GM19193 (cell line): Measurements from ENCODE around the gene LIPC.

Source experiments
- POLR2A ChIP-seq: IDR thresholded peaks from 4 replicates; pipeline ENCODE4 v1.6.1; 2011; ENCODE audit not compliant: insufficient read depth, insufficient read length; ENCODE audit errors: extremely low read depth

The LIPC gene

DNA sequence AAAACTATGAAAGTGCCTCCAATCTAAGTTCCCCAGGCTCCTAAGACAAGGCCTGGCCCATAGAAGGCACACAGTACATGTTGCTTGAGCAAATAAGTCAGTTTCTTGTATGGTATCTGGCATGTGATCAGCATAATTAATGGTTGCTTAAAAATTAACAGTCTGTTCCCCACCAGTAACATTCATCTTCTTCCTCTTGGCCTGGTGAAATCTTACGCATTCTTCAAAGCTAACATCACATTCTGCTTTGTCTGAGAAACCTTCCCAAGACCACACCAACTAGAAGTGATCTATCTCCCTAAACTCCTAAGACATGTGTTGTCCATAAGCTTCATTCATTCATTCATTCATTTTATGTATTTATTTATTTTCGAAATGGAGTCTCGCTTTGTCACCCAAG is 48.1 kb downstream of the LIPC start:
- no peak for TF ChIP-seq POLR2A

DNA sequence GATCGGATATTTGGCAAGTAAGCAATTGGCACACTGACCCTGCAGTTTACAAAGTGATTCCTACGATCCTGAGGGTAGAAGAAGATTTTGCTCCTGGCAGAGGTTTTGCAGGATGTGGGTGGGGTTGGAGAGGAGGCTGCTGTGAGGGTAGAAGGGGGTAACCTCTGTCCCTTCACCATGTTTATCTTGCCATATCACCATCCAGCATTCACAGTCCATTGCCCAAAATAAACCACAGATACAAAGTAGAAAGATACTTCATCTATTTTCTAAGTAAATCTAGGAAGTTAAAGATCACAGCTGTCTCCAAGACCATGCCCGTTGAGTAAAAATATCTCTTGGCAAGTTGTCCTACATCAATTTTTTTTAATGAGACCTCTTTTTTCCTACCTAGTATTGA is 51.6 kb downstream of the LIPC start:
- no peak for TF ChIP-seq POLR2A

DNA sequence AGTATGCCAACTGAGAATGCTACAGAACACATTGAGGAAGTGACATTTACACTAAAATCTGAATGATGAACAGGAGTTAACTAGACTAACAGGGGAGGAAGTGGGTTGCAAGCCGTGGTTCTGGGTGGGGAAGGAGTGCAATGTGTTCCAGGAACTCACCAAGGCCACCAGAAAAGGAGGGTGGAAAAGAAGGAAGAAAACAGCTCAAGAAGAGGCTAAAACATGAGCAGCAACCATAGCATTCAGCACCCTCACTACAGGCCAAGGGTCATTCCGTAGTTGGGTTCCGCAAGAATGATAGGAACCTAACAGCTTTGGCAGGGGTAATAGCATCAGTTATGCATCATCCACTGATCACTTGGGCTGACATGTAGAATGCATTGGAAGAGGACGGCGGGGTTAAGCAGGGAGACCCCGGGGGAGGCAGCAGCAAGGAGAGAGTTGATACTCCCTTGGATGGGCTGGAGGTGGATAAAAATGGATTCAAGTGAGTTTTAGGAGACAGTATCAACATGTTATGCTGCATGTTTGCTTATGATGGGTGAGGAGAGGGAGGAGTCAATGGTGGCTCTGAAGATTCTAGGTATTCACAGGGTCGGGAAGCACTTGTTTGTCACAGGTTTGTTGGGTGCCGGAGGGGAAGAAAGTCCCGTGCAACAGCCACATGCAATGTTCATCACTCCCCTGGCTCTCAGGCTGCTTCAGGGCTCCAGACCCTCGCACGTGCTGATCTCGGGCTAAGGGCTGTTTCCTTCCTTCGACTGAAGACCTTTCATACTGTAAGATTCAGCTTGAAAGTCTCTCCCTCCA is 53.2 kb downstream of the LIPC start:
- no peak for TF ChIP-seq POLR2A

DNA sequence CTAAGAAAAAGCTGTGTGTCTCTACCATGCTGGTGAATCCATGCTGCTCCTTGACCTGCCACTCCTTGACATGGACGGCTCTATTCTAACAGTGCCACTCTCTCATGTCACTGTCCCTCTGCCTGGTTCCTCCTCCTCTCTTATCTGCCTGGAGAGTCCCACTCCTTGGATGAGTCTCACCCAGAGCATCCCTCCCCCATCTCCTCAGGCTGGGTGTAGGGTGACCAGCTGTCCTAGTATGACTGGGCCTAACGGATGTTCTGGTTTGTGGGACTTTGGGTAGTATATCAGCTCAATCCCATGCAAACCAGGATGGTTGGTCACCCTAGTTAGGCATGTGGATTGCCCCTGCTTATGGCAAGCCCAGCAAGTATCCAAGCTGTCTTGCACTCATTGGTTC is 54.3 kb downstream of the LIPC start:
- no peak for TF ChIP-seq POLR2A

DNA sequence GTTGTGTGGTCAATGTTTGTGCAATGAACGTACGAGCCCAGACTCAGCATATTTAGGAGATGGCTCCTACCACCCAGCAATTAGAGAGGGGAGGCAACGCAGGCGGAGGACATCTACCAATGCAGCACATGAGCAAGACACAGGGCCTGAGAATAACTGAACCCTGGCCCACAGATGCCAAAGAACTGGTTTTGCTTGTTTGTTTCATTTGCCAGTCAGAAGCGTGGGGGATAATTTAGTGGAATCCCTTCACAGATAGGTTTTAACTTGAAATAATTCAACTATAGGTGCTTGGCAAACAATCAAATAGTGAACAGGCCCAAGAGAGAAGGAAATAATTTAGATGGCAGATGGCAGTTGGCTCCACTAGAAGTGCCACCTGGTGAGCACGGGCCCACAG is 54.8 kb downstream of the LIPC start:
- no peak for TF ChIP-seq POLR2A

DNA sequence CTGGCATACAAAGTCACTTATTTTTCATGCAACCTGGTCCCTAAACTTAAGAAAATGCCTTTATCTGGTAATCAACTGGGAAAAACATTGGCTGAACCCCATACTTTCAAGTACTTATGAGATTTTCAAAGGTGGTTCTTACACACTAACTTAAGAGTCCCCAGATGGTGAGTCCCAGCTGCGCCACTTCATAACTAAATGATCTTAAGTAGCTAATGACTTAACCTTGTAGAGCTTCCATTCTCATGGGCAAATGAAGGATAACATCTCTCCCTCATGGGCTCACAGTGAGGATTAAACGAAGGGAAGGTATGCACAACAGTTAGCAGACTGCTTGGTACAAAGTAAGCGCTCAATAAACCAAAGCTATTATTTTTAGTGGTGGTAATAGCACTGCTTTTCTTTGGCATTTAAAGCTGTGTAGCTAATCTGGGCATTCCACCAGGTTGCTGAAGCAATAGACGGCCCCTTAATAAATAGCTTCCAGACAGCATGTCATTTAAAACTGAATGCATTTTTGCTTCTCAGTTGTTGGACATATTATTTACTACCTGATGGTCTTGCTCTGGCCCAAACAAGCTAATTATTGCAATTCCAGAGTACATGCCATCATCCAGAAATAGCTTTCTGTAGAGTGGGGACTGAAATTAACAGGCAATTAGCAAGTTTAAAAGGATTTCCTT is 55.4 kb downstream of the LIPC start:
- no peak for TF ChIP-seq POLR2A

DNA sequence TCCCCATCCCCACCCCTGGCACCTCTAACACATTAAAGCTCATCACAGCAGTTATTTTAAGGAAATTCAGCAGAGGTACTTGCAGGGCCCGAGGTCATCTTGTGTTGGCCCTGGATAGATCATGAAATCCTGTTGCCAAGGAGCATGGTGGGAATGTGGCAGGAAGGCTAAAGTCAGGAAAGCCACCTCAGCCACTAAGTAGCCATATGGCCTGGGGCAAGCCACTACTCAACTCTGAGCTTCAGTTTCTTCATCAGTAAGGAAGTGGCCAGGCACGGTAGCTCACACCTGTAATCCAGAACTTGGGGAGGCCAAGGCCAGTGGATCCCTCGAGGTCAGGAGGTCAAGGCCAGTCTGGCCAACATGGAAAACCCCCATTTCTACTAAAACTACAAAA is 55.9 kb downstream of the LIPC start:
- no peak for TF ChIP-seq POLR2A

DNA sequence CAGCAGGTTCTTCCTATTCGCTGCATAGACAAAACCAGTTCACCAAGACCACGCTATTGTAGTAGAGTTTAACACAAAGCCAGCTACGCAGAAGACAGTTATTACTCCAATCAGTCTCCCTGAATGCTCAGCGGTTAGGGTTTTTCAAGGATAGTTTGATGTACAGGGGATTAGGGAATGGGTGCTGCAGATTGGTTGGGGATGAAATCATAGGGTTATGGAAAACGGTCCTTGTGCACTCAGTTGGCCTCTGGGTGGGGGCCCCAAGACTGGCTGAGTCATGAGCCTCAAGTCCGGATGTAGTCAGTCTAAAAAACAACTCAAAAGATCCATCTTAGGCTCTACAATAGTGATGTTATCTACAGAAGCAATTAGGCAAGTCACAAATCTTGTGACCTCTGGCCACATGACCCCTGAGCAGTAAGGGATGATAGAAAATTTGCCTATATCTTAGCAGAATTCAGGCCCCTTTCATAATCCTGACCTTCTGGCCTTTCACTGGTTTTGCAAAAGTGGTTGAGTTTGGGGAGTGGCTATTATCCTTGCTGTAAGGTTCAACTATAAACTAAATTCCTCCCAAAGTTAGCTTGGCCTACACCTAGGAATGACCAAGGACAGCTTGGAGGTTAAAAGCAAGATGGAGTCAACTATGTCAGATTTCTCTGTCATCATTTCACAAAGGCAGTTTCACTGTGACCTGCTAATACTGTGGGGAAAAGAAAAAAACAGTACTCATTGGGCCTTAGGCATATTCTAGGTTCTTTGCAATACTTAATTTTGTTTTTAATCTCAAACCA is 57.7 kb downstream of the LIPC start:
- TF ChIP-seq POLR2A = no peak

DNA sequence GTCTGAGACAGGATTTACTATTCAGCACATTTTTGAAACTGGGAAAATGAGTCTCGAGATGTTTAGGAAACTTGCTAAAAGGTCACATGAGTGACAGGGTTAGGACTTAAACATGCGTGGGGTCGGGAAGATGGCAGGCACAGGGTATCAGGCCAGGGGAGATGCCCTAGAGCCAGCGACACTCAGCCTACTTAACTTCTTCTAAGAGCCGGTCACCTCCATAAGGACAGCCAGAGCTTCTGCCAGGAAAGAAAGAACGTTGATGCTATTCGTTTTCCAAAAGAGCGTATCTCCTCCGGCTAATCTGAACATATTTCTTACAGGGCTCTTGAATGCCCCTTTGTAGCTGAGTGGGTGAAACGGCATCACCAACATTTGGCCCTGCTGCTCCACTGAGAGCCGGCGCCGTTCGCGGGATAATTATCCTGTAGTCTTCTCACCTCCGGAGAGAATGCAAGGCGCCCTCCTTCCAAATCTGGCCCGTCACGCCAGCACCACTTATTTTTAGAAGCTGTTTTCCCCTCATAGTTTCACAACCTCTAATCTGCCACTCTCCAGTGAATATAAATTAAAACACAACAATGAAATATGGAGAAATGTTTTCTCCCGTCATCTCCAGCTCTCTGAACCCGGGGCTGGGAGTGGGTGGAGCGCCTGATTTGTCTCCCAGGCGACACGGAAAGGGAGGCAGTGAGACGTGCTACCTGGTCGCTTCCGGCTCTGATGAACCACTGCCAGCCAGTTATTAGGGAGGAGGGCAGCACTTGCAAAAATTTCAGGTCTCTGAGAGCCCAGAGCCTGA is 58.5 kb downstream of the LIPC start:
- TF ChIP-seq POLR2A = no peak

DNA sequence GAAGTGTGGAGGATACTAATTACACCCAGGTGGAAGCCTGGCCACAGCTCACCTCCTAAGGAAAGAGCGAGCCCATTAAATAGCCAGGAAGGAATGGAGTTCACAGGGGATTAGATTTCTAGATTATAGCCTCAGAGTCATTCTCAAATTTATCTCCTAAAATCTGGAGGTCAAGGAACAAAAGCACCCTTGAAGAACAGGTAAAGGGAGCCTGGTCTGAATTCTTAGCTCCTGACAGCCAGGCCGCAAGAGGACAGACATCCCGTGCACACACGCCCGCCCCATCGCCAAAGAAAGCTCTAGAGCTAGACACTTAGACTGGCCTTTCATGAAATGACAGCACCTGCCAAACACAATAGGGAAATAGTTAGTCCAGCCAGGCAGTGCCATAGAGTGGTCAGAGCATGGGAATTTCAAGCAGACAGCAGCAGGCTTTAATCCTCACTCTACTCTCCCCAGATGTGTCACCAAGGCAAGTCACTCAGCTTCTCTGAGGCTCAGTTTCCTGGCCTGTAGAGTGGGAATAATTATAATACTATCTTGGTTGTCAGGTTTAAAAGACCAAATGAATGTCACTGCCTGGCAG is 59.2 kb downstream of the LIPC start:
- no peak for TF ChIP-seq POLR2A

DNA sequence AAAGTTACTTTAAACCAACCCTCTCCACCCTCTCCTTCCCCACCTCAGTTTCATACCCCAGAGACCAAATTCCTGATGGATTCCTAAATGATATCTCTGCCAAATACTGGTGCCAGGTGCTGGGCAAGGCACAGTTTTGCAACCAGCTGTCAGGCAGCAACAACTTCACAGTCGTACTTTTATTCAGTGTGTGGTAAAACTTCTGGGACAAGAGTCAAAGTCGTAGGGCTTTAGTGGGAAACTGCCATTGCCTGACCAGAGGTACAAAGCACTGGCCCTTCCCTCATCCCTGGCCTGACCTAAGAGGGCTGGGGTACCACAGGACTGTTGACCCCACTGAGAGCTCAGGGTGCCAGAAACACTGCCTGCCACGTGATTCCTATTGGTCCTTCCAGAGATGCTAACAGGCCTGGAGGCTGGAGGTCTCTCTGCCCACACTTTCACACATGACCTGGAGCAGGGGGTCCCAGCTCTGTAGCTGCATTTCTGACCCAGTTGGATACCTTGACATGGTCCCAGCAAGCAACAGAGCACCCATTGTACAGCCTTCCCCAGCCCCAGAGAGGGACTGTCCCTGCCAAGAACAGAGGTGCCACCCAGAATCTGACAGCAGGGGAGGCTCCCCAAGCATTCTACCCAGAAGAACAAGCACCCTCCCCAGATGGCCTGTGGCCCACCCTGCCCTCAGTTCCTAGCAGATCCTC is 59.9 kb downstream of the LIPC start:
- no peak for TF ChIP-seq POLR2A

DNA sequence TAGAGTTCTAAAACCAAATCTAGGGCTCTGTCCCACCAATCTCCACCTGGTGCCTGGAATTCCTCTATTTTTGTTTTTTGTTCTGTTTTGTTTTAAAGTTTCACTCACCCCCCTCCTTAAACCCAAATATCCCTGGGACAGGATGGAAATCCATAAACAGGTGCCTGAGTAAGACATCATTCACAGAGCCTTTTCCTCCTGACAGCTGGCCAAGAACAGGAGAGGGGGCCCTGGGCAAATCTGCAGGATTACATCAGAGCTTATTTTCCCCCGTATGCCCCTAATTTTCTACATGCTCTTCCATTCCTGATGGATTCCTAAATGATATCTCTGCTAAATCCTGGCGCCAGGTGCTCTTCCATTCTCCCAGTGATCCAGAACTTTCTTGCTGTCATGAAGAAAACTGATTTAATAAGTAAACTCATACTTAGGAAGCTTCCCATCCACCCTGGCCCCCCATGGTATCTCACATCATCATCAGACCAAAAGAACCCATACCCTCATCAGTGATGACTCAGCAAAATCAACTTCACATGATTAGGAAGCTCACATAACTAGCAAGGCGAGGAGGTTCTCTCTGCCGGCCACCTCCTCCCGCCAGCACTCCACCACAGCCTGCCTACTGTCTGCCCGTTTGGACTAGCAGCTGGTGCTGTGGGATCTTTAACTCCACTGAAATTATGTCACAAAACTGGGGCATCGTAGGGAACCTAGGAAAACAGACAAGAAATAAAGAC is 61.0 kb downstream of the LIPC start:
- no peak for TF ChIP-seq POLR2A

DNA sequence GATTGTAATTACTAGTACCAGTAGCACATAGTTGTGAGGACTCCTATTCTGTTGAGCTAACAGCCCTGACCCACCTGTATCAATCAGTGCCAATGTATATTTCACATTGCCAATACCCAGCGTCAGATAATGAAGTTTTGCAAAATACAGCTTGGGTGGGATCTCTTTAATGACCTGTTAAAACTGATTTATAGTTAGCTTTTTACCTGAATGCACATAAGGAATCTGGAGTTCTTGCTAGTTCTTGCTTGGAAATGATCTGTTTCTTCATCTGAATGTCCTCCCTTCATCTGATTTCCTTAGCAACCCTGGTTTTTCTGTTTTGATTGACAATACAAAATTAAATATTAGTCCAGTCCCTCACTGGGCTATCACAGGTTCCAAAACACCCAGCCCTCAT is 62.8 kb downstream of the LIPC start:
- no peak for TF ChIP-seq POLR2A
